ENCODE measurements around the gene VAMP2. TPM values are rescaled to one million over a fixed set of nuclear protein-coding genes. Genes with fewer than 3 reads are reported as not detected.
A peak's percentile ranks its signal among the peaks of the same experiment; 100 is the strongest.

VAMP2 gene
- total RNA-seq, 1 experiment from 2014 or later, result 22.1 TPM

- Mint-ChIP-seq H3K27ac (ENCODE audit: unreplicated experiment) (peak overlapping the region; percentile 94), H3K27me3 (ENCODE audit: unreplicated experiment) (peaks cover 75% of the 10 kb centered on the region), H3K4me3 (ENCODE audit: low read depth, unreplicated experiment) (peak overlapping the region; percentile 91), H3K9me3 (ENCODE audit: low read depth, unreplicated experiment) (no peaks in the 10 kb centered on the region), H3K36me3 (ENCODE audit: insufficient read depth, unreplicated experiment) (peaks cover 28% of the 10 kb centered on the region), H3K4me1 (ENCODE audit: low read depth, unreplicated experiment) (peaks cover 48% of the 10 kb centered on the region)
- no TSS peak for BruUV-seq (replicated peaks)
- DNase-seq, result no peak
- CTCF ChIA-PET, result interaction anchor here (0.9 kb wide), 1 partner anchor 31 kb away, joined by 3 read pairs; no protein-coding TSS in a partner anchor
- intact Hi-C loops (cut with micrococcal nuclease; ENCODE audit: unreplicated experiment), result loop anchor here (2.0 kb wide), 1 partner anchor 175 kb away; no protein-coding TSS in a partner anchor
- TF ChIP-seq CTCF (IDR thresholded peaks at IDR 0.05; ENCODE audit: unreplicated experiment), result no peak
Observed at GRCh38 chr17:8125947-8126490, 36.7 kb downstream of the VAMP2 start.

- intact Hi-C loops (cut with micrococcal nuclease; ENCODE audit: unreplicated experiment), result loop anchor here (2.0 kb wide), 1 partner anchor 175 kb away; no protein-coding TSS in a partner anchor
- DNase-seq, result peak; percentile 81
- H3K9me3 Mint-ChIP-seq (ENCODE audit: low read depth, unreplicated experiment), result no peaks in the 10 kb centered on the region
- peaks cover 35% of the 10 kb centered on the region for H3K36me3 Mint-ChIP-seq (ENCODE audit: insufficient read depth, unreplicated experiment)
- H3K27me3 Mint-ChIP-seq (ENCODE audit: unreplicated experiment), result peaks cover 77% of the 10 kb centered on the region
- TF ChIP-seq CTCF (IDR thresholded peaks at IDR 0.05; ENCODE audit: unreplicated experiment), result no peak
- peaks cover 50% of the 10 kb centered on the region for H3K4me1 Mint-ChIP-seq (ENCODE audit: low read depth, unreplicated experiment)
- H3K4me3 Mint-ChIP-seq (ENCODE audit: low read depth, unreplicated experiment), result peak overlapping the region; percentile 91
- CTCF ChIA-PET, result no interaction called here
- H3K27ac Mint-ChIP-seq (ENCODE audit: unreplicated experiment), result peak overlapping the region; percentile 94
- no TSS peak for BruUV-seq (replicated peaks)
Observed at GRCh38 chr17:8125154-8125946, 37.4 kb downstream of the VAMP2 start.

- DNase-seq, result no peak
- Mint-ChIP-seq H3K9me3 (ENCODE audit: low read depth, unreplicated experiment) (no peaks in the 10 kb centered on the region), H3K27me3 (ENCODE audit: unreplicated experiment) (peaks cover 73% of the 10 kb centered on the region), H3K36me3 (ENCODE audit: insufficient read depth, unreplicated experiment) (peaks cover 43% of the 10 kb centered on the region), H3K4me1 (ENCODE audit: low read depth, unreplicated experiment) (peaks cover 56% of the 10 kb centered on the region), H3K4me3 (ENCODE audit: low read depth, unreplicated experiment) (peak overlapping the region; percentile 91), H3K27ac (ENCODE audit: unreplicated experiment) (peak overlapping the region; percentile 72)
- CTCF ChIA-PET, result interaction anchor here (1.0 kb wide), 1 partner anchor 31 kb away, joined by 3 read pairs; no protein-coding TSS in a partner anchor
- intact Hi-C loops (cut with micrococcal nuclease; ENCODE audit: unreplicated experiment), result loop anchor here (2.0 to 5.0 kb wide), 2 partner anchors 33 to 176 kb away; no protein-coding TSS in a partner anchor
- TF ChIP-seq CTCF (IDR thresholded peaks at IDR 0.05; ENCODE audit: unreplicated experiment), result no peak
- BruUV-seq (replicated peaks), result no TSS peak
Observed at GRCh38 chr17:8124350-8125153, 38.2 kb downstream of the VAMP2 start.

GRCh38 chr17:8123695-8124349 lies 38.9 kb downstream of the VAMP2 start, which contains the start of gene HES7:
Gene HES7, minus strand, starts transcription at chr17:8124106. Its CDS starts 22 bp downstream, at chr17:8124084.
- H3K4me1 Mint-ChIP-seq (ENCODE audit: low read depth, unreplicated experiment), result peaks cover 57% of the 10 kb centered on the region
- no peak for TF ChIP-seq CTCF (IDR thresholded peaks at IDR 0.05; ENCODE audit: unreplicated experiment)

More at GRCh38 chr17:8123695-8124349, 38.9 kb downstream of the VAMP2 start, which contains the start of gene HES7:
- no peak for DNase-seq
- intact Hi-C loops (cut with micrococcal nuclease; ENCODE audit: unreplicated experiment), result loop anchor here (2.0 to 5.0 kb wide), 2 partner anchors 33 to 177 kb away; no protein-coding TSS in a partner anchor
- H3K9me3 Mint-ChIP-seq (ENCODE audit: low read depth, unreplicated experiment), result no peaks in the 10 kb centered on the region
- H3K27ac Mint-ChIP-seq (ENCODE audit: unreplicated experiment), result peak within 1 kb of the TSS; percentile 72
- BruUV-seq (replicated peaks), result no TSS peak
- peak within 1 kb of the TSS; percentile 91 for H3K4me3 Mint-ChIP-seq (ENCODE audit: low read depth, unreplicated experiment)
- CTCF ChIA-PET, result interaction anchor here (1.0 kb wide), 1 partner anchor 32 kb away, joined by 3 read pairs; no protein-coding TSS in a partner anchor
- peaks cover 50% of the 10 kb centered on the region for H3K36me3 Mint-ChIP-seq (ENCODE audit: insufficient read depth, unreplicated experiment)
- H3K27me3 Mint-ChIP-seq (ENCODE audit: unreplicated experiment), result peaks cover 68% of the 10 kb centered on the region
